A673 (cell line): ENCODE measurements around the gene USP12. TPM values are rescaled to one million over a fixed set of nuclear protein-coding genes. Genes with fewer than 3 reads are reported as not detected.

ENCODE experiments used
- BruUV-seq: library from RNA; stranded (reverse); fragments of 400-500 nt; replicated peaks from 2 replicates; lab custom pipeline; 2021; lab: Mats Ljungman, UMichigan
- CTCF ChIA-PET: fragments of 300-600 bp; sonication (Branson Sonifier 250); formaldehyde crosslinking; loops from one replicate; lab custom pipeline; 2022; ENCODE audit warnings: antibody characterized with exemption; lab: Charles Lee
- POLR2A ChIA-PET: fragments of 300-600 bp; sonication (Branson Sonifier 250); formaldehyde crosslinking; loops from one replicate; lab custom pipeline; 2022; ENCODE audit warnings: antibody characterized with exemption; ENCODE audit not compliant: low non-redundant PET; lab: Charles Lee
- DNase-seq: peaks from one replicate; pipeline ENCODE4 v3.0.0-alpha.2; 2015; ENCODE audit warnings: low spot score
- H3K27ac ChIP-seq: fragments of 200-600 bp; sonication (generic); 2 replicates; pipeline ENCODE4 v1.5.1; 2016; ENCODE audit warnings: mixed run types, low read depth, mild to moderate bottlenecking, mixed read lengths, antibody characterized with exemption, low read length; ENCODE audit not compliant: poor library complexity, severe bottlenecking
- H3K27me3 ChIP-seq: fragments of 200-600 bp; sonication (generic); replicated peaks from 2 replicates; pipeline ENCODE4 v1.6.1; 2017; ENCODE audit warnings: mixed run types, low read depth, mild to moderate bottlenecking, mixed read lengths, antibody characterized with exemption, low read length; ENCODE audit not compliant: insufficient read depth, poor library complexity
- H3K36me3 ChIP-seq: fragments of 200-600 bp; sonication (generic); 2 replicates; pipeline ENCODE4 v1.6.1; 2016; ENCODE audit warnings: mixed run types, mild to moderate bottlenecking, mixed read lengths, antibody characterized with exemption, low read length; ENCODE audit not compliant: insufficient read depth, poor library complexity, severe bottlenecking
- H3K4me1 ChIP-seq: fragments of 200-600 bp; sonication (generic); 2 replicates; pipeline ENCODE4 v1.6.1; 2017; ENCODE audit warnings: mixed run types, mild to moderate bottlenecking, mixed read lengths, antibody characterized with exemption, low read length; ENCODE audit not compliant: insufficient read depth, poor library complexity, severe bottlenecking
- H3K4me3 ChIP-seq: fragments of 200-600 bp; sonication (generic); 2 replicates; pipeline ENCODE4 v1.5.1; 2016; ENCODE audit warnings: low read depth, mixed run types, mild to moderate bottlenecking, mixed read lengths, low read length; ENCODE audit not compliant: poor library complexity, severe bottlenecking
- H3K9me3 ChIP-seq: fragments of 200-600 bp; sonication (generic); 2 replicates; pipeline ENCODE4 v1.6.1; 2016; ENCODE audit warnings: mixed run types, low read depth, mild to moderate bottlenecking, mixed read lengths, antibody characterized with exemption, low read length; ENCODE audit not compliant: poor library complexity, severe bottlenecking
- CTCF ChIP-seq: fragments of 300-800, 200-600 bp; sonication (generic); conservative IDR thresholded peaks from 2 replicates; pipeline ENCODE4 v1.5.1; 2017; ENCODE audit warnings: low read depth, mild to moderate bottlenecking, antibody characterized with exemption, low read length, moderate library complexity, mixed read lengths
- EZH2 ChIP-seq: fragments of 200-600 bp; sonication (generic); IDR thresholded peaks from 2 replicates; pipeline ENCODE4 v1.6.1; 2017; ENCODE audit warnings: borderline replicate concordance, low read depth, mild to moderate bottlenecking, mixed read lengths, antibody characterized with exemption, low read length; ENCODE audit not compliant: poor library complexity, severe bottlenecking
- intact Hi-C: fragments of 100-400 bp; cut with micrococcal nuclease; formaldehyde crosslinking; loops from one replicate; pipeline ENCODE4 v1.10.0; 2022; ENCODE audit not compliant: unreplicated experiment
- total RNA-seq: library from RNA; stranded (reverse); gene quantifications from 2 replicates; pipeline ENCODE4 v1.2.3, GENCODE V29; 2021

The USP12 gene
- total RNA-seq, 1 experiment from 2014 or later: 16.6 TPM

GRCh38 chr13:27104606-27105005 lies 67.0 kb downstream of the USP12 start:
- Histone ChIP-seq H3K27me3 (no peaks in the 10 kb centered on the region), H3K4me3 (no peak overlapping the region), H3K36me3 (no peaks in the 10 kb centered on the region), H3K27ac (no peak overlapping the region), H3K9me3 (no peaks in the 10 kb centered on the region), H3K4me1 (no peaks in the 10 kb centered on the region)
- POLR2A ChIA-PET: no interaction called here
- DNase-seq: no peak
- intact Hi-C loops: no loop called here
- CTCF ChIA-PET: no interaction called here
- no peak for TF ChIP-seq EZH2
- no peak for TF ChIP-seq CTCF
- BruUV-seq: no TSS peak

GRCh38 chr13:27101847-27102246 lies 69.8 kb downstream of the USP12 start:
- H3K4me3 ChIP-seq: no peak overlapping the region
- H3K27ac ChIP-seq: no peak overlapping the region
- no peak for DNase-seq
- no peaks in the 10 kb centered on the region for H3K36me3 ChIP-seq
- no peaks in the 10 kb centered on the region for H3K4me1 ChIP-seq
- intact Hi-C loops: no loop called here
- H3K9me3 ChIP-seq: no peaks in the 10 kb centered on the region
- ChIA-PET CTCF (no interaction called here), POLR2A (no interaction called here)
- H3K27me3 ChIP-seq: no peaks in the 10 kb centered on the region
- no TSS peak for BruUV-seq
- TF ChIP-seq EZH2 (no peak), CTCF (no peak)

- CTCF ChIA-PET: no interaction called here
- BruUV-seq: no TSS peak
- H3K9me3 ChIP-seq: no peaks in the 10 kb centered on the region
- intact Hi-C loops: no loop called here
- no peaks in the 10 kb centered on the region for H3K4me1 ChIP-seq
- DNase-seq: no peak
- POLR2A ChIA-PET: no interaction called here
- no peak overlapping the region for H3K27ac ChIP-seq
- H3K27me3 ChIP-seq: no peaks in the 10 kb centered on the region
- no peak overlapping the region for H3K4me3 ChIP-seq
- TF ChIP-seq CTCF (no peak), EZH2 (no peak)
- H3K36me3 ChIP-seq: no peaks in the 10 kb centered on the region
These were observed 70.3 kb downstream of the USP12 start for GRCh38 chr13:27101289-27101688.
